K562 (cell line): ENCODE measurements around the gene OXT. TPM values are rescaled to one million over a fixed set of nuclear protein-coding genes. Genes with fewer than 3 reads are reported as not detected.

Source experiments
- ATAC-seq: fragments of 200-7000 bp; cut with Tn5 transposase; 3 replicates; pipeline ENCODE4 v1.9.1; 2020; ENCODE audit warnings: moderate library complexity
- BruUV-seq: library from RNA; stranded (reverse); fragments of 400-500 nt; replicated peaks from 2 replicates; lab custom pipeline; 2021; lab: Mats Ljungman, UMichigan
- CTCF ChIA-PET: fragments of 300-600 bp; formaldehyde crosslinking; extraction: SDS; loops from one replicate; lab custom pipeline; 2021; ENCODE audit warnings: low intra/inter-chr PET ratio; lab: Yijun Ruan, JAX
- POLR2A ChIA-PET: fragments of 300-600, 350-650 bp; sonication (Branson Sonifier 250); formaldehyde crosslinking; extraction: SDS; loops from one replicate; lab custom pipeline; 2021; ENCODE audit warnings: antibody characterized with exemption, inconsistent platforms; lab: Yijun Ruan, JAX
- DNase-seq, 4 experiments: peaks; one replicate each; pipeline versions ENCODE4 v3.0.0 to v3.0.0-alpha.2; 2011 to 2018; ENCODE audit warnings: low spot score in 3 of 4, mixed read lengths in 3 of 4; ENCODE audit errors: extremely low read depth in 1 of 4
- FAIRE-seq: peaks from 2 replicates; lab custom pipeline; 2011; peaks lifted over from hg19 to GRCh38; lab: Jason Lieb, UNC
- H2AFZ ChIP-seq: 2 replicates; pipeline ENCODE4 v1.6.0; 2011; ENCODE audit warnings: low read depth, low read length, control low read depth, inconsistent platforms
- H3K27ac ChIP-seq: fragments of 200-600 bp; 3 replicates; pipeline ENCODE4 v1.8.0; 2011; ENCODE audit warnings: low read depth, mild to moderate bottlenecking, control low read depth, inconsistent platforms, low read length, moderate library complexity, mixed read lengths; ENCODE audit errors: extremely low read depth
- H3K27me3 ChIP-seq, 2 experiments: fragments of 300-600 bp in 1 of 2; 2 replicates in 1 of 2; 3 replicates in 1 of 2; pipeline versions ENCODE4 v1.6.0 to v1.8.0; 2011; ENCODE audit warnings: inconsistent platforms in 2 of 2, low read length in 2 of 2, mild to moderate bottlenecking in 1 of 2, mixed read lengths in 1 of 2, moderate library complexity in 1 of 2; ENCODE audit not compliant: control insufficient read depth in 2 of 2, insufficient read depth in 2 of 2
- H3K36me3 ChIP-seq: fragments of 300-600 bp; 3 replicates; pipeline ENCODE4 v1.8.0; 2011; ENCODE audit warnings: mild to moderate bottlenecking, low read length, inconsistent platforms; ENCODE audit not compliant: control insufficient read depth, insufficient read depth
- H3K4me1 ChIP-seq, 2 experiments: fragments of 200-600 bp in 1 of 2; replicated peaks in 1 of 2; 2 replicates in 1 of 2; 3 replicates in 1 of 2; pipeline versions ENCODE4 v1.5.1 to v1.8.0; 2011; ENCODE audit warnings: inconsistent platforms in 2 of 2, low read length in 2 of 2, mild to moderate bottlenecking in 1 of 2, mixed read lengths in 1 of 2, moderate library complexity in 1 of 2; ENCODE audit not compliant: control insufficient read depth in 2 of 2, insufficient read depth in 2 of 2
- H3K4me2 ChIP-seq: 2 replicates; pipeline ENCODE4 v1.6.1; 2011; ENCODE audit warnings: low read length, control low read depth, inconsistent platforms, mixed read lengths; ENCODE audit not compliant: insufficient read depth
- H3K4me3 ChIP-seq: fragments of 200-600 bp; sonication (generic), shearing (Covaris generic); 2 replicates; pipeline ENCODE4 v1.5.1; 2016; ENCODE audit warnings: control low read depth, inconsistent platforms
- H3K79me2 ChIP-seq: fragments of 200-600 bp; 3 replicates; pipeline ENCODE4 v1.8.0; 2011; ENCODE audit warnings: low read length, inconsistent platforms; ENCODE audit not compliant: control insufficient read depth, insufficient read depth
- H3K9ac ChIP-seq, 2 experiments: 2 replicates each; pipeline versions ENCODE4 v1.6.0 to v1.6.1; 2011; ENCODE audit warnings: low read depth in 2 of 2, low read length in 2 of 2, control low read depth in 1 of 2, inconsistent platforms in 1 of 2, mild to moderate bottlenecking in 1 of 2, mixed read lengths in 1 of 2; ENCODE audit not compliant: insufficient read depth in 1 of 2
- H3K9me1 ChIP-seq: one replicate; pipeline ENCODE4 v1.6.0; 2011; ENCODE audit warnings: inconsistent platforms, mild to moderate bottlenecking, low read length, moderate library complexity; ENCODE audit not compliant: control insufficient read depth, insufficient read depth
- H3K9me3 ChIP-seq: replicated peaks from 2 replicates; pipeline ENCODE4 v1.5.1; 2011; ENCODE audit warnings: low read depth, low read length, inconsistent platforms; ENCODE audit not compliant: control insufficient read depth, insufficient read depth
- H4K20me1 ChIP-seq: replicated peaks from 2 replicates; pipeline ENCODE4 v1.6.1; 2011; ENCODE audit warnings: low read length, inconsistent platforms, mixed read lengths; ENCODE audit not compliant: control insufficient read depth, insufficient read depth
- CBX8 ChIP-seq: fragments of 200-600 bp; sonication (generic); IDR thresholded peaks from 2 replicates; pipeline ENCODE4 v1.6.1; 2012; ENCODE audit warnings: borderline replicate concordance, mixed run types, low read depth, mild to moderate bottlenecking, moderate library complexity, mixed read lengths, low read length, control low read depth, inconsistent platforms; ENCODE audit not compliant: poor library complexity, severe bottlenecking; ENCODE audit errors: extremely low read depth
- E2F3 ChIP-seq: fragments of 250-450 bp; sonication (Bioruptor Pico); IDR thresholded peaks from 2 replicates; pipeline ENCODE4 v1.4.0; 2020; ENCODE audit warnings: mild to moderate bottlenecking
- FUS ChIP-seq: fragments of 200-400 bp; formaldehyde crosslinking; optimal IDR thresholded peaks from 2 replicates; pipeline ENCODE3; 2017; ENCODE audit warnings: low read depth, low read length
- NR2C1 ChIP-seq, 2 experiments: fragments of 450-650 bp; IDR thresholded peaks; 2 replicates each; pipeline ENCODE4 v1.6.1; 2017; ENCODE audit warnings: mild to moderate bottlenecking in 2 of 2, antibody characterized with exemption in 1 of 2, inconsistent platforms in 1 of 2, missing compliant biosample characterization in 1 of 2, missing genetic modification characterization in 1 of 2
- PYGO2 ChIP-seq: fragments of 450-650 bp; IDR thresholded peaks from 2 replicates; pipeline ENCODE4 v1.6.1; 2016; ENCODE audit warnings: mild to moderate bottlenecking, missing genetic modification characterization, moderate library complexity, missing compliant biosample characterization
- SMAD3 ChIP-seq: fragments of 450-650 bp; formaldehyde crosslinking; conservative IDR thresholded peaks from 2 replicates; pipeline ENCODE4 v1.4.0; 2020; ENCODE audit warnings: mild to moderate bottlenecking
- SP2 ChIP-seq: IDR thresholded peaks from 2 replicates; pipeline ENCODE4 v1.6.1; 2011; ENCODE audit warnings: mild to moderate bottlenecking, low read depth, low read length, moderate library complexity; ENCODE audit not compliant: poor library complexity, severe bottlenecking; ENCODE audit errors: extremely low read depth
- TBP ChIP-seq: optimal IDR thresholded peaks from 2 replicates; pipeline ENCODE3; 2011; ENCODE audit warnings: low read depth, low read length, improper control_type of control experiment
- ZNF124 ChIP-seq: sonication (generic); formaldehyde crosslinking; IDR thresholded peaks from 2 replicates; pipeline ENCODE4 v1.8.1; 2022; ENCODE audit warnings: missing genetic modification reagents
- ZNF384 ChIP-seq: IDR thresholded peaks from 2 replicates; pipeline ENCODE4 v1.6.1; 2012; ENCODE audit warnings: low read depth, low read length, improper control_type of control experiment
- WGBS: fragments of 100-300 bp; shearing (Covaris generic); methylation state at CpG from one replicate; pipeline ENCODE4 v1.1.6; 2016; ENCODE audit warnings: low coverage, mixed read lengths; ENCODE audit not compliant: insufficient coverage; ENCODE audit errors: missing lambda C conversion rate; 5-methylcytosine and 5-hydroxymethylcytosine counted together
- in situ Hi-C: fragments of 300-500 bp; cut with MboI; formaldehyde crosslinking; loops from 4 replicates; pipeline ENCODE4 v1.15.0; 2018; ENCODE audit warnings: inconsistent platforms, mixed read lengths
- intact Hi-C: fragments of 100-400 bp; cut with micrococcal nuclease; formaldehyde crosslinking; loops from 2 replicates; pipeline ENCODE4 v1.14.2; 2022
- polyA plus RNA-seq, 8 experiments: library from polyadenylated mRNA; depleted of rRNA in 4 of 8; stranded (reverse) in 5 of 8; unstranded in 3 of 8; fragments of >200 nt; fragmentation: Nextera tagmentation in 2 of 8; fragmentation: Illumina TruSeq in 1 of 8; extraction: Ambion mirVana in 2 of 8; extraction: Trizol in 1 of 8; gene quantifications; 2 replicates each; pipeline versions ENCODE4 v1.2.1 to v1.2.3, GENCODE V29; 2011 to 2014; ENCODE audit warnings: inconsistent platforms in 1 of 8, missing spikeins in 1 of 8
- total RNA-seq, 7 experiments: library from RNA; depleted of rRNA in 6 of 7; stranded (reverse); fragments of >200 nt in 6 of 7; fragmentation: Illumina TruSeq in 2 of 7; extraction: Trizol in 2 of 7; gene quantifications; 2 replicates each; pipeline versions ENCODE4 v1.2.1 to v1.2.3, GENCODE V29; 2011 to 2021; ENCODE audit warnings: low replicate concordance in 1 of 7
- TF ChIP-seq, protein P1 (sequence below): fragments of 450-650 bp; IDR thresholded peaks from 2 replicates; pipeline ENCODE4 v1.6.1; 2014; ENCODE audit warnings: low read depth, mild to moderate bottlenecking, moderate library complexity, borderline replicate concordance
- TF ChIP-seq, protein P2 (sequence below): fragments of 450-650 bp; IDR thresholded peaks from 2 replicates; pipeline ENCODE4 v1.6.1; 2017; ENCODE audit warnings: mild to moderate bottlenecking, moderate library complexity
- TF ChIP-seq, protein P3 (sequence below), 2 experiments: fragments of 450-650 bp; conservative IDR thresholded peaks; 2 replicates each; pipeline ENCODE4 v1.6.1; 2017; ENCODE audit warnings: mild to moderate bottlenecking in 2 of 2, moderate library complexity in 2 of 2
- TF ChIP-seq, protein P4 (sequence below): fragments of 250-450 bp; sonication (Bioruptor Pico); IDR thresholded peaks from 2 replicates; pipeline ENCODE4 v1.8.0; 2022; ENCODE audit warnings: moderate library complexity, mild to moderate bottlenecking, inconsistent platforms

The OXT gene
- total and polyA plus RNA-seq, 9 of the 15 experiments (the other 6 are each of a cell fraction or from before 2014, with no cell fraction given), result not detected

DNA sequence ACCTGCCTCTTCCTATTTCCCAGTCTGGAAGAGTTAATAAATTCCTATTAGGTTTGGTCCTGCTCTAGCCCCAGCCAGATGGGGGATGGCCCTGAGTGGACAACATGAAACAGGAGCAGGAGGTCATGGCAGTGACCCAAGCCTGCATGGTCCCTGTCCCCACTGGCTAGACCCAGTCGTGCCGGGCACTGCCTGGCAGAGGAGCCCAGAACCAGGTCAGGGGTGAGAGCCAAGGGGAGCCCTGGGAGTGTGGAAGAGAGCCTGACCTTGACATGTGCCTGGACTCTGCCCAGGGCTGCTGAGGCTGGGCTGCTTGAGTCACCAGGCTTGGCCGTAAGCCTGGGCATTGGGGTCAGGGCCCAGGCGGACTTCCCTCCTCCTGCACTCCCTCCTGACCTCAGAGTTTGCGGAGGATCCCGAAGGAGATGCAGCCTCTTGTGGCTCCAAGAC, 9.5 kb downstream of the OXT start:
- Histone ChIP-seq H3K27ac (no peak overlapping the region), H3K9me3 (no peaks in the 10 kb centered on the region), H2AFZ (no peak overlapping the region), H3K4me1 (peaks cover 15 to 32% of the 10 kb centered on the region in 2 experiments; a peak in 4 of 5 replicates), H3K4me2 (no peak overlapping the region), H4K20me1 (no peaks in the 10 kb centered on the region), H3K27me3 (no peaks in the 10 kb centered on the region), H3K9me1 (peaks cover 3% of the 10 kb centered on the region), H3K36me3 (no peaks in the 10 kb centered on the region), H3K9ac (no peak overlapping the region; a peak in 1 of 4 replicates), H3K79me2 (no peaks in the 10 kb centered on the region), H3K4me3 (no peak overlapping the region)
- ATAC-seq, result no peak
- WGBS, result 47% methylated on average over 2 of the region's 6 CpGs
- POLR2A ChIA-PET, result no interaction called here
- in situ Hi-C loops, result no loop called here
- DNase-seq, result no peak
- intact Hi-C loops, result no loop called here
- CTCF ChIA-PET, result no interaction called here
- no TSS peak for BruUV-seq
- no peak for FAIRE-seq
- no peak for TF ChIP-seq TBP
- TF ChIP-seq E2F3 (CRISPR knock-in tag), result no peak
- TF ChIP-seq, protein P1, sequence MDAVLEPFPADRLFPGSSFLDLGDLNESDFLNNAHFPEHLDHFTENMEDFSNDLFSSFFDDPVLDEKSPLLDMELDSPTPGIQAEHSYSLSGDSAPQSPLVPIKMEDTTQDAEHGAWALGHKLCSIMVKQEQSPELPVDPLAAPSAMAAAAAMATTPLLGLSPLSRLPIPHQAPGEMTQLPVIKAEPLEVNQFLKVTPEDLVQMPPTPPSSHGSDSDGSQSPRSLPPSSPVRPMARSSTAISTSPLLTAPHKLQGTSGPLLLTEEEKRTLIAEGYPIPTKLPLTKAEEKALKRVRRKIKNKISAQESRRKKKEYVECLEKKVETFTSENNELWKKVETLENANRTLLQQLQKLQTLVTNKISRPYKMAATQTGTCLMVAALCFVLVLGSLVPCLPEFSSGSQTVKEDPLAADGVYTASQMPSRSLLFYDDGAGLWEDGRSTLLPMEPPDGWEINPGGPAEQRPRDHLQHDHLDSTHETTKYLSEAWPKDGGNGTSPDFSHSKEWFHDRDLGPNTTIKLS, result no peak
- TF ChIP-seq SMAD3, result no peak
- no peak for TF ChIP-seq SP2
- TF ChIP-seq ZNF384, result no peak
- no peak for TF ChIP-seq ZNF124
- TF ChIP-seq, protein P2, sequence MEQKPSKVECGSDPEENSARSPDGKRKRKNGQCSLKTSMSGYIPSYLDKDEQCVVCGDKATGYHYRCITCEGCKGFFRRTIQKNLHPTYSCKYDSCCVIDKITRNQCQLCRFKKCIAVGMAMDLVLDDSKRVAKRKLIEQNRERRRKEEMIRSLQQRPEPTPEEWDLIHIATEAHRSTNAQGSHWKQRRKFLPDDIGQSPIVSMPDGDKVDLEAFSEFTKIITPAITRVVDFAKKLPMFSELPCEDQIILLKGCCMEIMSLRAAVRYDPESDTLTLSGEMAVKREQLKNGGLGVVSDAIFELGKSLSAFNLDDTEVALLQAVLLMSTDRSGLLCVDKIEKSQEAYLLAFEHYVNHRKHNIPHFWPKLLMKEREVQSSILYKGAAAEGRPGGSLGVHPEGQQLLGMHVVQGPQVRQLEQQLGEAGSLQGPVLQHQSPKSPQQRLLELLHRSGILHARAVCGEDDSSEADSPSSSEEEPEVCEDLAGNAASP, result no peak
- TF ChIP-seq, protein P3, sequence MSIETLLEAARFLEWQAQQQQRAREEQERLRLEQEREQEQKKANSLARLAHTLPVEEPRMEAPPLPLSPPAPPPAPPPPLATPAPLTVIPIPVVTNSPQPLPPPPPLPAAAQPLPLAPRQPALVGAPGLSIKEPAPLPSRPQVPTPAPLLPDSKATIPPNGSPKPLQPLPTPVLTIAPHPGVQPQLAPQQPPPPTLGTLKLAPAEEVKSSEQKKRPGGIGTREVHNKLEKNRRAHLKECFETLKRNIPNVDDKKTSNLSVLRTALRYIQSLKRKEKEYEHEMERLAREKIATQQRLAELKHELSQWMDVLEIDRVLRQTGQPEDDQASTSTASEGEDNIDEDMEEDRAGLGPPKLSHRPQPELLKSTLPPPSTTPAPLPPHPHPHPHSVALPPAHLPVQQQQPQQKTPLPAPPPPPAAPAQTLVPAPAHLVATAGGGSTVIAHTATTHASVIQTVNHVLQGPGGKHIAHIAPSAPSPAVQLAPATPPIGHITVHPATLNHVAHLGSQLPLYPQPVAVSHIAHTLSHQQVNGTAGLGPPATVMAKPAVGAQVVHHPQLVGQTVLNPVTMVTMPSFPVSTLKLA (conservative IDR thresholded peaks at IDR 0.05), result no peak
- TF ChIP-seq, protein P4, sequence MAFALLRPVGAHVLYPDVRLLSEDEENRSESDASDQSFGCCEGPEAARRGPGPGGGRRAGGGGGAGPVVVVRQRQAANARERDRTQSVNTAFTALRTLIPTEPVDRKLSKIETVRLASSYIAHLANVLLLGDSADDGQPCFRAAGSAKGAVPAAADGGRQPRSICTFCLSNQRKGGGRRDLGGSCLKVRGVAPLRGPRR (CRISPR knock-in tag), result no peak
- no peak for TF ChIP-seq FUS
- TF ChIP-seq CBX8, result no peak
- no peak for TF ChIP-seq NR2C1 (IDR thresholded peaks at IDR 0.05)
- TF ChIP-seq NR2C1 (tag; IDR thresholded peaks at IDR 0.05), result no peak
- TF ChIP-seq PYGO2 (tag), result no peak
